HG03457 (cell line): Measurements from ENCODE around the gene HBG2.
"Not testable (repeated sequence)": the region's sequence is repeated elsewhere in the genome, so short reads cannot be mapped to it uniquely, and the experiment has no call there.

Experiments
- ATAC-seq: cut with Tn5 transposase; IDR thresholded peaks from one replicate; pipeline ENCODE4 v1.9.1; 2021; ENCODE audit warnings: moderate number of reproducible peaks; ENCODE audit not compliant: unreplicated experiment

HBG2 gene

GRCh38 chr11:5282628-5283027 is 28.0 kb upstream of the HBG2 start:
- no peak for ATAC-seq

DNA sequence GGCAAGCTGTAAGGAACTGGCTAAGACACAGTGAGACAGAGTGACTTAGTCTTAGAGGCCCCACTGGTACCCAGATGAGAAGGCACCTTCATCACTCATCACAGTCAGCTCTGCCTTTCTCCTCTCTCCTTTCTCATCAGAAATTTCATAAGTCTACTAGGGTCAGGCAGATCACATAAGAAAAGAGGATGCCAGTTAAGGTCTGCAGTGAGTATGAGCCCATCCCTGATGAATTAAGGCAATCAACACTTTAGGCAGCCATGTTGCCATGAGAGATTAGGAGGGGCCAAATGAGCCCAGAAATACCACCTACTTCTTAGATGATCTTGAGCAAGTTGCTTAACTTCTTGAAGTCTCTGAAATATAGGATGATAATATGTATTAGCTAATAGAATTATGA is 27.0 kb upstream of the HBG2 start:
- ATAC-seq: no peak

- ATAC-seq: peak; percentile 90
These were observed 26.1 kb upstream of the HBG2 start for GRCh38 chr11:5280582-5281102.

DNA sequence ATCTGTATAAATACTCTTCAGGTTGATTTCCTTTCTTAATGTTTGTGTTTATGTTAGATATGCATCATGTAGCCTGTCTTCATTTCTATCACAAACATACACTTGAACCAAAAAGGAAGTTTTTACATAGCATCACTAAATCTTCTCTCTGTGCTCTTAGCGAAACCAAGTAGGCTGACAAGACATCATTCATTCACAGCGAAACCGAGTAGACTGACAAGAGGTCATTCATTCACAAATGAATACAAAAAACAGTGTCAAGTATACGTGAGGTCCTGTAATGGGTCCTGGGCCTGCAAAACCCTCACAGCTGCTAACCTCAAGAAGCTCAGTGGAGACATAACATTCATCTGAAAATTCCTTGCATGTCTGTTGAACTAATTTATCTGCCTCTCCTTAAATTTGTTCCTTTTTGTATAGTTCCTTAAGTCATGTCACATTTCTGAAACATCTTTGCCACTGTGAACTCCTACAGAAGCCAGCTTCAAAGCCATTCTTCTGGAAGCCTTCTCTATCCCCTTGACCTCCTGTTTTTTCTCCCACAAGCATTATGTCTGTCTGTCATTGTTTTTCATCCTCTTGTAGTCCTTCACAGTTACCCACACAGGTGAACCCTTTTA is 25.0 kb upstream of the HBG2 start:
- no peak for ATAC-seq

DNA sequence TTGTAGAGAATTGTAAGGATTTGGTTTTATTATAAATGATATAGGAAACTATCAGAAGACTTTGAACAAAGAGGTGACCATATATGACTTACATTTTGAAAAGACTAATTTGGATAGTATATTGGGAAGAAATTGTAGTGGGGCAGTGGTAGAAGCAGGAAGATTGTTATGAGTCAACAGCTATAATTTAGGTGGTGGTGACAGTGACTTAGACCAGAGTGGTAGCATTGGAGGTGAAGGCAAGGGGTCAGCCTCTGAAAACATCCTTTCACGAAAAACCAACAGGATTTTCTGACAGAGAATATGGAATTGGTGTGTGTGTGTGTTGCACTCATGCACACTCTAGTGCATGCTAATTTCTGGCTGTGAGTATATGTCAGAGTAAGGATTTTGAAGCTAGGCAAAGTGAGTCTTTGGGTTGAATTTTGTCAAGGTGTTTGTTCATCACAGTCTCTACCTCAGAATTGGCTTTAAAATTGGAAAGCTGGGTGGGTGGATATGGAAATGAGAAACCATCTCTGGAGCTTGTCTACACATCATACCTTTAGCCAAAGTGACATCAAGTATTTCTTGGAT is 23.3 kb upstream of the HBG2 start:
- no peak for ATAC-seq

GRCh38 chr11:5276697-5277096 is 22.1 kb upstream of the HBG2 start:
- ATAC-seq: no peak

GRCh38 chr11:5275369-5276110 is 21.0 kb upstream of the HBG2 start:
- no peak for ATAC-seq

DNA sequence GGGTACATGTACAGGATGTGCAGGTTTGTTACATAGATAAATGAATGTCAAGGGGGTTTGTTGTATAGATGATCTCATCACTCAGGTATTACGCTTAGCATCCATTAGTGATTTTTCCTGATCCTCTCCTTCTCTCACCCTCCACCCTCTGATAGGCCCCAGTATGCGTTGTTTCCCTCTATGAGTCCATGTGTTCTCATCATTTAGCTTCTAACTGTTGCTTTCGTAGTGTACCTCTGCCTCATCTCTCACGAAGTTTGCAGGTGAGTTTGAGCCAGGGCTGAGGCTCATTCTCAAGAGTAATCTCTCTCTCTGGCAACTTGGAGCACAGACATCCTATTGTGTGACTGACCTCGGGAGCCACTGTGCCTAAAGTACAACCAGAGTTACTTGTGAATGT is 19.8 kb upstream of the HBG2 start:
- no peak for ATAC-seq

DNA sequence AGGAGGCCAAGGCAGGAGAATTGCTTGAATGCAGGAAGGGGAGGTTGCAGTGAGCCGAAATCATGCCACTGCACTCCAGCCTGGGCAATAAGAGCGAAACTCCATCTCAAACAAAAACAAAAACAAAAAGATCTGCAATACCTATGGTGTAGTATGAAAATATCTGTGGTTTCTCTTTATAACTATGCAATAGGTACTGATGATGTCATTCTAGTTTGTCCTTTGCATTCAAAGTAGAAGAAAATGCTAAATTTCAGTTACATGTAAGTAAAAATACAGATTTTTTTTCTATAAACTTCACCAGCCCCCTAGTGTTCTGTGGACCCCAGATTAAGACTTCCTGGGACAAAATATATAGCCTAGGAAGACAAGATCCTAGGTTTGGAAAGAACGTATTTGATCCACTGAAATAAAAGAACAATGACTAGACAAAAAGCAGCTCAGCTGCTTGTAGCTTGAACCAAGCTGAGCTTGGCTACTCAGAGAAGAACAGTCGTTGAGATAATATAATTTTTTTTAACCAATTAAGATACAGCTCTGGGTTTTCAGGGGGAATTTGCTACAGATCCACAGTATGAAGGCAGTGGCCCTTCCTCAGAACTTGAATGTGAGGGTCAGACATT is 17.9 kb upstream of the HBG2 start:
- no peak for ATAC-seq

- no peak for ATAC-seq
These were observed 15.2 kb upstream of the HBG2 start, which contains the start of gene HBE1 for GRCh38 chr11:5269715-5270147. TSS of gene HBE1 (minus strand) at chr11:5269945. CDS start at chr11:5269890, 55 bp downstream.

DNA sequence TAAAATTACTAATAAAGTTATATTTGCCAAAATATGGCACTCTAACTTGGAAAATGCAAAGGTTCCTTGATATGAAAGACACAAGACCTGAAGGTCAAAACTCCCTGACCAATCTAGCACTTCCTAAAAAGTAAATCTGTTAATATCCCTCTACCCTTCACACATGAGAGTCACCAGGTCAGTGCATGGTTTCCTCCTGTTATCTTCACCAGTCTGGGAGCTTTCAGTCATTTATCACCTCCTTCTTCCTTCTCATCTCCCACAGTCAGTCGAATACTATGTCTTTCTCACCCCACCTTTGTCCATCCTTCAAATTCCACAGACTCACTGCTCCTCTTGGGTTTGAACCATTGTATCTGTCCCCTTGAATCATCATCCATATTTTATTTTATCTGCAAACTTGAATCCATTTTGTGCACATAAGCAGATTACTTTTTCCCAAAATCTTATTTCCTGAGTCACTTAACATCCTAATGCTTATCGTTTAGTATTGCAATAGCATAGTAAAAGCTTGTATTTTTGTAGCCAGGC is 12.5 kb upstream of the HBG2 start:
- ATAC-seq: no peak

DNA sequence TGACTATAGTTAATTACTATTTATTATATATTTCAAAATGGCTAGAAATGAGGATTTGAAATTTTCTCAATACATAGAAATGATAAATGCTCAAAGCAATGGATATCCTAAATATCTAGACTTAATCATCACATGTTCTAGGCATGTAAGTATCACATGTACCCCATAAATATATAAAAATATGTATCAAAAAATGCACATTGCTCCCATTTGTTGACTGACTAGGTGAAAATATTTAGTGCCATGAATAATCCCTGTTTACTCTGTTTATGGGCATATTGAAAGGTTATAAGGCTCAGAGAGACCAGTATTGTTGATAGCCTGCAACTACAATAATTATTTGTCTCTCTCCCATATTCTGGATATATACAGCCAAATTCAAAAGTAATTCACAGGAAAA is 12.0 kb upstream of the HBG2 start:
- ATAC-seq: no peak

GRCh38 chr11:5265832-5266231 is 11.3 kb upstream of the HBG2 start:
- ATAC-seq: no peak

GRCh38 chr11:5258543-5259262 is 4.1 kb upstream of the HBG2 start:
- no peak for ATAC-seq

DNA sequence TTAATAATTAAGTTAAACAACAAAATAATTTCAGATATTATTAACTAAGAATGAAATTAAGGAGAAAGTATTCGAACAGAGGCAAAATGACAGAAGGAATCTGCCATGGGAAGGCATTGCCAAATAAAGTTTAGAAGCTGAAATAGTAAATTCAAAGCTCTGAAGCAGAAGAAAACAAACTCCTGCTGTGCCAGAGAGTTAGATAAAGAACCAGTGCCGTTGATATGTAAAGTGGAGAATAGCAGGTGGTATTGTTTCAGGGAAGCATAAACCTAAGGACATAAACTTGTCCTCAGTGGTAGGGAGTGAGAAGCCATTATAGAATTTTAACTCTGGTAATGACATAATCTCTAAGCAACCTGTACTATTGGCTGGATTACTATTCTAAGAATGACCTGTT is 2.7 kb upstream of the HBG2 start:
- no peak for ATAC-seq

DNA sequence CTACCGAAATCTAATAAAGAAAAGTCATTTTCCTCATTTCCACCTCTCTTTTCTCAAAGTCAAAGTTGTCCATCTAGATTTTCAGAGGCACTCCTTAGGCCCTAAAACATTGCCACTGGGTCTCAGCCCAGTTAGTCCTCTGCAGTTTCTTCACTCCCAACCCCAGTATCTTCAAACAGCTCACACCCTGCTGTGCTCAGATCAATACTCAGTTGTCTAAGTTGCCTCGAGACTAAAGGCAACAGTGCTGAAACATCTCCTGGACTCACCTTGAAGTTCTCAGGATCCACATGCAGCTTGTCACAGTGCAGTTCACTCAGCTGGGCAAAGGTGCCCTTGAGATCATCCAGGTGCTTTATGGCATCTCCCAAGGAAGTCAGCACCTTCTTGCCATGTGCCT is 558 bp downstream of the HBG2 start:
- not testable (repeated sequence) for ATAC-seq

- not testable (repeated sequence) for ATAC-seq
These were observed 1.1 kb downstream of the HBG2 start for GRCh38 chr11:5253440-5253839.

DNA sequence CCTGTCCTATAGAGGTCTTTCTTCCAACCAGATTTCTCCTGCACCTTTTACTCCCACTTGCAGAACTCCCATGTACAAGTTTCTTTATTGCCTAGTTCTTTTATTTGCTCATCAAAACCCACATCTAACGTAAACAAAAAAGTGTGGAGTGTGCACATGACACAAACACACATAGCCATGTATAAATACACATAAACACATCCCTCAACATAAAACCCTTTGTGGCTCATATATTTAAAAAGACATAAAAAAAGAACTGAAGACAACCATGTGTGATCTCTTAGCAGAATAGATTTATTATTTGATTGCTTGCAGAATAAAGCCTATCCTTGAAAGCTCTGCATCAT is 1.7 kb downstream of the HBG2 start:
- no peak for ATAC-seq

- no peak for ATAC-seq
These were observed 2.2 kb downstream of the HBG2 start for GRCh38 chr11:5252192-5252918.

DNA sequence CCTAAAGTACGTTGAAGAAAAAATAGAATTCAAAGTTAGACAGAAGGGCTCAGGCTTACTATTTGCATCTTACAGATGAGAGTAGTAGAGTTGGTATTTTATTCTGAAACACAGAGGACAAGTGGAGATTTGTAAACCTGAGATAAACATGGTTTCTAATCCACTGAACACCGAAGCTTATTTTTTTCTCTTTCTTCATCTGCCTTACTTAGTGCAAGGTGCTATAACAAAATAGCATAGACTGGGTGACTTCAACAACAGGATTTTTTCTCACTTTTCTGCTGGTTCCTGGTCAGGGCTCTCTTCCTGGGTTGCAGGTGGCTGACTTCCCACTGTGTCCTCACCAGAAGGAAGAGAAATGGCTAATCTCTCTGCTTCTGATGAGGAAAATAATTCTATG is 2.8 kb downstream of the HBG2 start:
- no peak for ATAC-seq
